Activated naive CD4-positive, alpha-beta T cell treated with Interleukin-2 at 50 U/mL for 16 hours (primary cell): ENCODE results near the gene CDHR5.
A peak's percentile ranks its signal among the peaks of the same experiment; 100 is the strongest.
"Not testable (repeated sequence)": the region's sequence is repeated elsewhere in the genome, so short reads cannot be mapped to it uniquely, and the experiment has no call there.

Experiments used
- DNase-seq: peaks from one replicate; pipeline ENCODE4 v3.0.0-alpha.2; 2020

The CDHR5 gene

GRCh38 chr11:581342-581741 is 43.4 kb downstream of the CDHR5 start:
- no peak for DNase-seq

DNA sequence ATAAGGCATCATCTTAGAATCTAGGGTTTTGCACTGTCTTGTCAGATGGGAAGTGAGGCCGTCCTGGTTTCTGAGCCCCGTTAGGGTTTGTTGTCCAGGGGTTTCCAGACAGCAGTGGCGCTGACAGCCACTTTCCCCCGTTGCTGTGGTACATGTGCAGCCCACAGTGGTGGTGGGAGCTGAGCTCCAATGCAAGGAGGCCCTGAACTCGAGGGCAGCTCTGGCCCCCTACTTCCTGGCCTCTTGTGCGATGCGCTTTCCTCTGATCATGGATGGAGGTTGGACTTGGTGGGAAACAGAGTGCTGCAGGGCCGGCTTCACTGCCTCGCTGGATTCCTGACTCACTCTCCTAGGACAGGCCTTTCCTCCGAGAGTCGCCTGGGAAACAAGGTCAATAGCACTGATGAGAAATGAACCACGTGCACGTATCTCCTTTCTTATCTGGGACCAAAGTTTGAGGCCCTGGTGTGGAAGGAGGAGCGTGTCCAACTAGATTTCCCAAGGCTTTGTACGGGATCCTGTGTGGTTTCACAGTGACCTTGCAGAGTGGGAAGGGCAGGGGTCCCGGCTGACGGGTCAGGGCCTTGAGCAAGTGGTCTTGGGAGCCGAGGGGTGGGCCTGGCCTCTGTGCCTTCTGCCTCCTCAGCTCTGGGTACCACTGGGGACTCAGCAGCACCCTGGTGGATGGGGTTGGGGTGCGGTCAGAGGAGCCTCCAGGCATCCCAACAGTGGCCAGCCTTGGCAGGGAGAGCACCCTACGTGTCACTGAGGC is 44.7 kb downstream of the CDHR5 start:
- DNase-seq = no peak

GRCh38 chr11:578276-579035 is 46.3 kb downstream of the CDHR5 start:
- no peak for DNase-seq

- no peak for DNase-seq
These were observed 47.2 kb downstream of the CDHR5 start for GRCh38 chr11:577611-577894.

DNA sequence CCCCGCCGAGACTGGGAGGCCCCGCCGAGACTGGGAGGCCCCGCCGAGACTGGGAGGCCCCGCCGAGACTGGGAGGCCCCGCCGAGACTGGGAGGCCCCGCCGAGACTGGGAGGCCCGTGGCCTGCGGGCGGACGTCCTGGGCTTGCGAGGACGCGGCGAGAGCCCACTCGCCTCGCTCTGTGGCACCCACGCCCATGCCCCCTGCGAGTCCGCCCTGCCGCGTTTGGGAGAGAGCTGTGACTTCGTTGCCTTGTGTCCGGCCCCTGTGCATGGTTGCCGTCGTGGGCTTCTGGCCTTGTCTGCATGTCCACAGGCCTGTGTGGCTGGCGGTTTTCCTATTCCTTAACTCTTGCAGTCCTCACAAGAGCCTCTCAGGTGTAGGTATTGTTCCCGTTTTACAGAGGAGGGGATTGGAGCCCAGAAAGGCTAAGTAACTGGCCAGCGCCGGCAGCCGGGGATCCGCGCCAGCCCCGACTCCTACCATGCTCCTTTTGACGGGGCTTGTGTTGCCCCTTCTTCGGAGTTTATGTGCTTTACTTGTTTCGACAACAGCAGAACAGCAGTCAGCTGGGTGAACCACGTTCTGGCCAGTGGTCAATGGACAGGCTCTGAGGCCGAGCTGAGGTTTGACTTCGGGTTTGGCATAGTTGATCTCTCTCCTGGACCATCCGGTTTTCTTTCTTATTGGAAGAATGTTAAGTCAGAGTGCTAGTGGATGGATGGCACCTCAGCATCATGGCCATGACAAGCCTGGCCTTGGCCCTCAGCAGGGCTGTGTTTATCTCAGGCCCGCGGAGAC is 47.7 kb downstream of the CDHR5 start:
- DNase-seq = no peak

GRCh38 chr11:575996-576768 is 48.6 kb downstream of the CDHR5 start, which contains the start of gene PHRF1:
Gene PHRF1 (plus strand): TSS chr11:576470. CDS start chr11:581513, 5,043 bp downstream.
- DNase-seq = peak; percentile 93

GRCh38 chr11:575313-575995 is 49.3 kb downstream of the CDHR5 start:
- DNase-seq = no peak

DNA sequence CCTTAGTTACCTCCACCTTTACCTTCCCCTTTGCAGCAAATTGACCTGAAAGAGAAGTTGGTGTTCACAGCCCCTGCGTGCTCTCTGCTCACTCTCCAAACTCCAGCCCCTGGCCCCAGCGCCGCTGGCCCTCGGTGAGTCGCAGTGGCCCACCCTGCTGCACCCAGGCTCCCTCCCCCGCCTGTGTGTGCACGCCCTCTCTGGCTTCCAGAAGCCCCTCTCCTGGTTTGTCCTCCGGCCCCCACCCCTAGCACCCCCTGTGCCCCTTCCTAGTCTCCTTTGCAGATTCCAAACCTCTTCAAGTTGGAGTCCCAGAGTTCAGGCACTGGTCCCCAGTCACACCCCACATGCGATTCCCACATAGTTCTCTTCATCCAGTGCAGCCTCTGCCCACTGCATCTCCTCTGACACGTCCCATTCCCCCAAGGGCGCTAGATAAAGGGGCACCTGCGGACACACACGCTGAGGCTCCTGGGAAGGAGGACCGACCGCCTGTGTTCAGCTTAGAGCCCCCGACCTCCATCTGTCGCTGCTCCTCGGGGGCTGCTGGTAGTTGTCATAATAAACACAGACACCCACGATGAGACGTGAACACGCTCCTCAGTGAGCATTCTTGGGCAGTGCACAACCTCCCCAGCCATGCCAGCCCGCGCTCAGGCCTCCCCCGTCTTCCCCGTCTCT is 50.0 kb downstream of the CDHR5 start:
- peak; percentile 32 for DNase-seq

DNA sequence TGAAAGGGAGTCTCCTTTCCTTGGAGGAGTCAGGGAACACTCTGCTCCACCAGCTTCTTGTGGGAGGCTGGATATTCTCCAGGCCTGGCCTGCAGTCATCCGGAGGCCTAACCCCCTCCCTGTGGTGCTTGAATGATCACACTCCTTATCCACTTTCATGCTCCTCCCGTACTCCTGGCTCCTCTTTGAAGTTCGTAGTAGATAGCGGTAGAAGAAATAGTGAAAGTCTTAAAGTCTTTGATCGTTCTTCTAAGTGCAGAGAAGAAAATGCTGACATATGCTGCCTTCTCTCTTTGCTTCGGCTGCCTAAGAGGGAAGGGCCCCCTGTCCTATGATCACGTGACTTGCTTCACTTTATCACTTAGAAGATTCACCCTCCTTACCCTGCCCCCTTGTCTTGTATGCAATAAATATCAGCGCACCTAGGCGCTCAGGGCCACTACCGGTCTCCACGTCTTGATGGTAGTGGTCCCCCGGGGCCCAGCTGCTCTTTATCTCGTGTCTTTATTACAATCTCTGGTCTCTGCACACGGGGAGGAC is 50.7 kb downstream of the CDHR5 start:
- not testable (repeated sequence) for DNase-seq

DNA sequence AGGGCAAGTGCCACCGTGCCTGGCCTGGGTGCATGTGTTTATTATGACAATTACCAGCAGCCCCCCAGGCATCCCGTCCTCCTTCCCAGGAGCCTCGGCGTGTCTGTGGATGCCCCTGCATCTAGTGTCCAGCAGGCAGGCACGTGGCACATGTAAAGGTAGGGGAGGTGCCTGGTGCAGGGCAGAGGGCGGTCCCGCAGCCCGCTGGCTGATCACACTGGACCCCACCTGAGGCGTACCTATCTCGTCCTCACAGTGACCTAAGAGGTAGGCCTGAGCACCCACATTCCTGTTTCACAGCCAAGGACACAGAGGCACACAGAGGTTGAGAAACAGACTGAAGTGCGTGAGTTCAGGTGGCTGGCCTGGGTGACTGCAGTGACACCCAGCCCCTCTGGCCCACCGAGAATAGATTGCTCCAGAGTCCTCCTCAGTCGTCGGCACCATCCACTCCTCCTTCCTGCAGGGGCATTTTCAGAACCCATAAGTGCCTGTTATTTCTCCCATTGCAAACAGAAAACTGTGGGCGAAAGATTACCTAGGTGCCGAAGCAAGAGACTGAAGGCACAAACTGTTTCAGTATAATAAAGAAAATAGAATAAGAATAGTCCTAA is 51.5 kb downstream of the CDHR5 start:
- DNase-seq = no peak

GRCh38 chr11:571802-572185 is 53.0 kb downstream of the CDHR5 start:
- DNase-seq = no peak

GRCh38 chr11:569158-569885 is 55.4 kb downstream of the CDHR5 start:
- DNase-seq = no peak

DNA sequence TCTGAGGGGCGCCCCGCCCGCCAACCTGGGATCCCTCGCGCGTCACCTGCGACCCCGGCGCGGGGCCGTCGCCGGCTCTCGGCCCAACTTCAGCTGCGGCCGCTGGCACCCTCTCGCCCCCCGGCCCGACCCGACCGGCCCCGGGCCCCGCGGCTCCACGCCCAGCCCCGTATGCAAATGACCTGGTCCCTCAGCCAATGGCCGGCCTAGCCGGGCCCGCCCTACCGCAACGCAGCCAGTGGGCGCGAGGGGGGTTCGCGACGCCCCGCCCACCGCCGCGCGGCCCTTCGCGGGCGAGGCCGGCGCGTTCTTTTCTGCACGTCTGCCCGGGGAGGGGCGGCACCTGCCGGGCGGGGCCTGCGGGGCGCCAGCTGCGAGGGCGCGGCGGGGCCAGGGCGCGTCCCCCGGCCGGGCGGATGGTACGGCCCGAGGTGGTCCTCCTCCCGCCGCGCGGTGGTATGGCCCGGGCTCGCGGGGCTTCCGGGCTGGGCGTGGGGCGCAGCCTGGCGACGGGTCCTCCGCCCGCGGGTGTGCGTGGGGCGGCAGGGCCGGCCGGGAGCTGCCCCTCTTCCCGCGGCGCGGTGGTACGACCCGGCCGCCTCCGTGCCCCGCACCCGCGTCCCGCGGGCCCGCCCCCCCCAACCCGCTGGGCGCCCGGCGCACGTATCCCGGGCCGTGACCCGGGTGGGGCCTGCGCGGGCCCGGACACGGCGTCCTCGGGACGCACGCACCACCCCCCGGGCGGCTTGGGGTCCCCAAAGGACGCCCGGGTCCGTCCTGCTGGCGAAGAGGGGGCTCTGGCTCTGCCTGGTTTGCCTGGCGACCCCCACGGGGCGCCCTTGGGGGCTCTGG is 56.2 kb downstream of the CDHR5 start:
- DNase-seq = peak; percentile 91

- no peak for DNase-seq
These were observed 57.0 kb downstream of the CDHR5 start for GRCh38 chr11:567629-568292.

- no peak for DNase-seq
These were observed 57.6 kb downstream of the CDHR5 start for GRCh38 chr11:567011-567628.
